GM12801 (cell line): Measurements from ENCODE around the gene NEK9.

Experiments used
- CTCF ChIP-seq: IDR thresholded peaks from one replicate; pipeline ENCODE4 v1.5.1; 2011; ENCODE audit warnings: control low read depth; ENCODE audit not compliant: insufficient read length; ENCODE audit errors: extremely low read depth

NEK9 gene

GRCh38 chr14:75142494-75142893 lies 15.6 kb upstream of the NEK9 start:
- TF ChIP-seq CTCF, result no peak

GRCh38 chr14:75141967-75142366 lies 15.1 kb upstream of the NEK9 start:
- TF ChIP-seq CTCF, result no peak

- TF ChIP-seq CTCF, result no peak
Measured at GRCh38 chr14:75141062-75141461, 14.2 kb upstream of the NEK9 start.

GRCh38 chr14:75140620-75141019 lies 13.8 kb upstream of the NEK9 start:
- no peak for TF ChIP-seq CTCF

- no peak for TF ChIP-seq CTCF
Measured at GRCh38 chr14:75139185-75139584, 12.3 kb upstream of the NEK9 start.

- no peak for TF ChIP-seq CTCF
Measured at GRCh38 chr14:75138492-75138891, 11.6 kb upstream of the NEK9 start.

- TF ChIP-seq CTCF, result no peak
Measured at GRCh38 chr14:75134644-75135043, 7.8 kb upstream of the NEK9 start.

- TF ChIP-seq CTCF, result no peak
Measured at GRCh38 chr14:75133597-75133996, 6.7 kb upstream of the NEK9 start.
